Activated naive CD8-positive, alpha-beta T cell (primary cell): ENCODE data around the gene PTPN18.

ENCODE experiments used
- H3K27ac Mint-ChIP-seq: one replicate; pipeline ENCODE4 v1.8.0; 2021; ENCODE audit warnings: mixed read lengths
- H3K27me3 Mint-ChIP-seq: one replicate; pipeline ENCODE4 v1.8.0; 2021; ENCODE audit warnings: mixed read lengths
- H3K36me3 Mint-ChIP-seq: one replicate; pipeline ENCODE4 v1.8.0; 2021; ENCODE audit warnings: mixed read lengths
- H3K4me1 Mint-ChIP-seq: one replicate; pipeline ENCODE4 v1.8.0; 2021; ENCODE audit warnings: low read depth, mixed read lengths
- H3K4me3 Mint-ChIP-seq: one replicate; pipeline ENCODE4 v1.8.0; 2021; ENCODE audit warnings: mild to moderate bottlenecking, mixed read lengths
- H3K9me3 Mint-ChIP-seq: one replicate; pipeline ENCODE4 v1.8.0; 2021; ENCODE audit warnings: low read depth, mixed read lengths

PTPN18 gene

GRCh38 chr2:130369311-130369964, 13.6 kb downstream of the PTPN18 start:
- no peaks in the 10 kb centered on the region for H3K27me3 Mint-ChIP-seq
- no peak overlapping the region for H3K4me3 Mint-ChIP-seq
- peaks cover 35% of the 10 kb centered on the region for H3K4me1 Mint-ChIP-seq
- no peaks in the 10 kb centered on the region for H3K9me3 Mint-ChIP-seq
- H3K36me3 Mint-ChIP-seq, result peaks cover 5% of the 10 kb centered on the region
- no peak overlapping the region for H3K27ac Mint-ChIP-seq

- no peaks in the 10 kb centered on the region for H3K27me3 Mint-ChIP-seq
- H3K9me3 Mint-ChIP-seq, result no peaks in the 10 kb centered on the region
- peaks cover 4% of the 10 kb centered on the region for H3K36me3 Mint-ChIP-seq
- H3K27ac Mint-ChIP-seq, result peak overlapping the region; percentile 97
- peaks cover 36% of the 10 kb centered on the region for H3K4me1 Mint-ChIP-seq
- no peak overlapping the region for H3K4me3 Mint-ChIP-seq
Measured at GRCh38 chr2:130369965-130370341, 14.1 kb downstream of the PTPN18 start.

GRCh38 chr2:130370490-130370889, 14.6 kb downstream of the PTPN18 start:
- H3K36me3 Mint-ChIP-seq, result peaks cover 5% of the 10 kb centered on the region
- peak overlapping the region; percentile 97 for H3K27ac Mint-ChIP-seq
- peaks cover 39% of the 10 kb centered on the region for H3K4me1 Mint-ChIP-seq
- H3K27me3 Mint-ChIP-seq, result no peaks in the 10 kb centered on the region
- H3K9me3 Mint-ChIP-seq, result no peaks in the 10 kb centered on the region
- H3K4me3 Mint-ChIP-seq, result peak overlapping the region; percentile 93

- peaks cover 49% of the 10 kb centered on the region for H3K4me1 Mint-ChIP-seq
- peak overlapping the region; percentile 97 for H3K27ac Mint-ChIP-seq
- H3K36me3 Mint-ChIP-seq, result peaks cover 12% of the 10 kb centered on the region
- no peaks in the 10 kb centered on the region for H3K9me3 Mint-ChIP-seq
- peak overlapping the region; percentile 93 for H3K4me3 Mint-ChIP-seq
- H3K27me3 Mint-ChIP-seq, result no peaks in the 10 kb centered on the region
Measured at GRCh38 chr2:130371723-130372054, 15.8 kb downstream of the PTPN18 start.

GRCh38 chr2:130372055-130372832, 16.4 kb downstream of the PTPN18 start:
- H3K9me3 Mint-ChIP-seq, result no peaks in the 10 kb centered on the region

GRCh38 chr2:130372833-130373807, 17.3 kb downstream of the PTPN18 start:
- Mint-ChIP-seq H3K27ac (peak overlapping the region; percentile 71), H3K36me3 (peaks cover 12% of the 10 kb centered on the region), H3K9me3 (no peaks in the 10 kb centered on the region), H3K4me3 (peak overlapping the region; percentile 93), H3K27me3 (no peaks in the 10 kb centered on the region), H3K4me1 (peaks cover 60% of the 10 kb centered on the region)

More at GRCh38 chr2:130372055-130372832, 16.4 kb downstream of the PTPN18 start:
- peaks cover 12% of the 10 kb centered on the region for H3K36me3 Mint-ChIP-seq
- H3K4me3 Mint-ChIP-seq, result peak overlapping the region; percentile 93
- peak overlapping the region; percentile 97 for H3K27ac Mint-ChIP-seq
- H3K4me1 Mint-ChIP-seq, result peaks cover 54% of the 10 kb centered on the region
- H3K27me3 Mint-ChIP-seq, result no peaks in the 10 kb centered on the region

GRCh38 chr2:130373808-130374365, 18.0 kb downstream of the PTPN18 start:
- H3K4me1 Mint-ChIP-seq, result peaks cover 62% of the 10 kb centered on the region
- no peaks in the 10 kb centered on the region for H3K9me3 Mint-ChIP-seq
- peaks cover 12% of the 10 kb centered on the region for H3K36me3 Mint-ChIP-seq
- H3K4me3 Mint-ChIP-seq, result peak overlapping the region; percentile 93
- no peaks in the 10 kb centered on the region for H3K27me3 Mint-ChIP-seq
- peak overlapping the region; percentile 71 for H3K27ac Mint-ChIP-seq

- Mint-ChIP-seq H3K27me3 (no peaks in the 10 kb centered on the region), H3K4me3 (peak overlapping the region; percentile 38), H3K4me1 (peaks cover 70% of the 10 kb centered on the region), H3K9me3 (no peaks in the 10 kb centered on the region), H3K36me3 (peaks cover 12% of the 10 kb centered on the region), H3K27ac (peak overlapping the region; percentile 46)
Measured at GRCh38 chr2:130374587-130375290, 18.9 kb downstream of the PTPN18 start.

- H3K27me3 Mint-ChIP-seq, result no peaks in the 10 kb centered on the region
- peaks cover 70% of the 10 kb centered on the region for H3K4me1 Mint-ChIP-seq
- H3K4me3 Mint-ChIP-seq, result peak overlapping the region; percentile 52
- H3K27ac Mint-ChIP-seq, result peak overlapping the region; percentile 8
- peaks cover 12% of the 10 kb centered on the region for H3K36me3 Mint-ChIP-seq
- H3K9me3 Mint-ChIP-seq, result no peaks in the 10 kb centered on the region
Measured at GRCh38 chr2:130375291-130376266, 19.7 kb downstream of the PTPN18 start.

- H3K27me3 Mint-ChIP-seq, result no peaks in the 10 kb centered on the region
- peaks cover 9% of the 10 kb centered on the region for H3K36me3 Mint-ChIP-seq
- H3K27ac Mint-ChIP-seq, result peak overlapping the region; percentile 16
- no peak overlapping the region for H3K4me3 Mint-ChIP-seq
- peaks cover 62% of the 10 kb centered on the region for H3K4me1 Mint-ChIP-seq
- H3K9me3 Mint-ChIP-seq, result no peaks in the 10 kb centered on the region
Measured at GRCh38 chr2:130376433-130377293, 20.8 kb downstream of the PTPN18 start.

GRCh38 chr2:130377491-130377890, 21.6 kb downstream of the PTPN18 start:
- Mint-ChIP-seq H3K27ac (no peak overlapping the region), H3K9me3 (no peaks in the 10 kb centered on the region), H3K4me3 (no peak overlapping the region), H3K27me3 (no peaks in the 10 kb centered on the region), H3K4me1 (peaks cover 59% of the 10 kb centered on the region), H3K36me3 (peaks cover 11% of the 10 kb centered on the region)

- Mint-ChIP-seq H3K36me3 (peaks cover 11% of the 10 kb centered on the region), H3K27ac (no peak overlapping the region), H3K9me3 (no peaks in the 10 kb centered on the region), H3K4me1 (peaks cover 53% of the 10 kb centered on the region), H3K4me3 (no peak overlapping the region), H3K27me3 (no peaks in the 10 kb centered on the region)
Measured at GRCh38 chr2:130378206-130378897, 22.5 kb downstream of the PTPN18 start.
